GM21381 (cell line): Measurements from ENCODE around the gene MAML2.
A peak's percentile ranks its signal among the peaks of the same experiment; 100 is the strongest.

Source experiments
- ATAC-seq: cut with Tn5 transposase; IDR thresholded peaks from one replicate; pipeline ENCODE4 v1.9.1; 2021; ENCODE audit warnings: mild to moderate bottlenecking, moderate library complexity; ENCODE audit not compliant: unreplicated experiment

MAML2 gene

DNA sequence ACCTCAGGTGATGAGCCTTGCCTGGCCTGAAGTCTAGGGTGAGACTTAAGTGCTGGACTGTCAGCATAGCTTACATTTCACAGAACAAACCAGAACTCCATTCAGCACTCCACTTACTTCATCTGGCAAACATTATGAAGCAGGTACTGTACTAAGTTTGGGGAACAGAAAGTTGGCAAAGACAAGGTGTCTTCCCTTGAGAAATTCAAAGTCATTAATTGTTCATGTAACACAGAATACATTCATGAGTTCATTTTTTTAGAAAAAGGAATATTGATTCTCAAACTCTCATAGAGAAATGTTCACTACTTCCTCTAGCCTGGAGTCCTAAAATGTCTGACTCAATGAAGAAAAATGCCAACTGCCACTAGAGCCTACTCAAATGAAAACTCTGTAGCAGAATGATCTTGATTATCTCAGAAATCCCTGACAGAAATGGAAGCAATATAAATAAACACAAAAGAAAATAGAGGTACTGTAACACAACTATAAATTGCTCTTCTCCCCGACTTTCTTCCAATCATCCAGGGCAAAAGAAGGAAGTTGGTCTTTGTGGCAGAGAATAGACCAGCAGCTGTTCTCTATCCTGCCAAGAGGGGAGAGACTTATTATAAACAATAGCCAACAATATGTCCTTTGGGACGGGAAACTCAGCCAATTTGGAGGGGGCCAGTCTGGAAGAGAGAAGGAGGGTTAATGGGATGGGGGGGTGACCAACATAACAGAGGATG, 289.9 kb downstream of the MAML2 start:
- peak; percentile 27 for ATAC-seq

DNA sequence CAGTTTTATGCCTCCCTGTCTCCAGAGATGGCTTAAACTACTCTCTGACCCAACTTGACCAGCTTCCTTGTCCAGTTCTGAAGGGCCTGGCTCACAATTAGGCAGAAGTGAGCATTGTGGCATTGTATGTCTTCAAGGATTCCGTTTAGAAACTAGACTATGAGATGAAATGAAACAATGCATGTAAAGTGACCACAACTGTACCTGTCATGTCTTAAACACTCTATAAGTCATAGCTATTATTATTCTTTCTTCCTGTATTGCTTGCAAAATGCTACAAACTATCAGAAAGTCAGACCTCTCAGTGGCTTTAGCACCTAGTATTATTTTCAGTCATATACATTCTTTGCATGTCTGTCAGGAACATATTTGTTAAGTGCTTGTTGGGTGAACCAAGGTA, 291.2 kb downstream of the MAML2 start:
- peak; percentile 91 for ATAC-seq

DNA sequence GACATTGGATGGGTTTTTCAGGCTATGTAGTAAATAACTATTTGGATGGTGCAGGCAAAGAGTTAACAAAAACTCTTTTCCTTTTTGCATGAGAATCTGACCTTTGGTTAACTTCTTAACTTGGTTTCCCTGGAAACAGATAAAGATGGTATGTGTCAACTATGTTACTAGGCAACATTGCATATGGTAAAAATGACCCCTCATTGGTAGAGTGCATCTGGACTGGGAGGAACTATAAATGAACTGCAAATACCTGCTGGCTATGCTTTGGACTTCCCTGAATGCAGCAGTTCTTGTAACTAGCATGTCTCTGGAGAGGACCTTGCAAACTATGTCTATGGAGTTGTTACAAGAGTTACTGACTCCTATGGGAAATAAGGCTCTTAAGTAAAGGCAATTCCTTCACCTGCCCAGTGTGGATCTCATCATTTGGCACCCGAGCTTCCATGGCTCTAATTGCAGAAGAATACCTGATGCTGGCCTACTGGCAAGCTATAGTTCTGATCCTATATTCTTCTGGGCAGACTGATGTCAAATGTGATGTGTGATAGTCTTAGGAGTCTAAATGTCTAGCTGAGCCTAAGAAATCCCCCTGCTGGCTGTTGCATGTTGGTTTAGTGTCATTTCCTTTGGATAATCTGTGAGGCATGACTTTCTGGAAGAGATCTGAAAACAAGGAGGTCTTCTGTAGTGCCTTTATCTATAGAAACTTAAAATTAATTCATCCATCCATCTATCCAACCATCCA, 292.4 kb downstream of the MAML2 start:
- ATAC-seq: no peak

DNA sequence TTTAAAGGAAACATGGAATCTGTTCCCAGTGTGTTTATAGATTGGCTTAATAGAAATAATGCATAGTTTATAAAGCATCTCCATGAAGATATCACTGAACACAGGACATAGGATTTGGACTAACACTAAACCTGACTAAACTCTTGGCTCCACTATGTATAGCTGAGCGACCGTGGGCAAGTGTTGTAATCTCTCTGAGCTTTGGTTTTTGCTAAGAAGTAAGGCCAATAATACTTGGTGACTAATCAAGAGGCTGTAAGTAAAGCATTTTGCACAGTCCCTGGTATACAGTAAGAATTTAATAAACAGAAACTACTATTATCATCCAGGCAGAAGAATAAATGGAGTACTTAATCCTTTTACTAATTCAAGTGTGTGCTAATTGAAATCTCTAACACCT, 293.6 kb downstream of the MAML2 start:
- ATAC-seq: no peak

DNA sequence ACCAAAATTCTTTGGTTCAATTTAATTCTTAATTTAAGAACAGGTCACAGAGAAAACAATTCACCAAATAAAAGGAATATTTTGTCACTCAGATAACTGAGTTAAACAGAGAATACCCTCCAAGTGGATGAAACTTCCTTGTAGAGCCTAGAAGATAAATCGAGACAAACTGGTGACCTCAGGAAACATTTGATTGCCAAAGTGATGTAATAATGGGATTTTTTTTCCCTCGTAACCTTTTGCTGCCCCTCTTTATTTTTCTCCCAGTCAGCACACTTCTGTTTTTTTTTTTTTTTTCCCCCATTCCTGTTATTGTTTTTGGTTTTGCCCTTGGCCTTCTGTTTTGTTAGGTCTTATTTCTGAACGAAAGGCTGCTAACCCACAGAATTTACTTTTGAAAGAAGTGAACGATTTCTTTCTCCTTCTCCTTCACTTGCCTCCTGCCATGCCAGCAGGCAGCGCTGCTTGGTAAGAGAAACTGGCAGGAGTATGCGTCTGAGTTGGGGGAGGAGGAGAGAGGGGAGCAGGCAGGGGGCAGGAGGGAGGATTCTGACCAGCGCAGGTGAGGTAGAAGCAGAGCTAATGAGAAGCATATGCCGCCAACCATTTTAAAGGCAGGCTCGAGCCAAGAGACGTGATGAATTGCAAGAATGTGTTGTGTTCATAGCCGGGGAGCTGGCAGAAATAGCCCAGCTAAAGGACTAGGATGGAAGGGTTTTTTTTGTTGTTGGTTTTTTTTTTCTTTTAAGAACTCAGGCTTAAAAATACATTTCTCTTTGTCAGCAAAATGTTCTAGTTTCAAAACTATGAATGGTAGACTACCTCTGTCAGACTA, 297.2 kb downstream of the MAML2 start:
- ATAC-seq: no peak

DNA sequence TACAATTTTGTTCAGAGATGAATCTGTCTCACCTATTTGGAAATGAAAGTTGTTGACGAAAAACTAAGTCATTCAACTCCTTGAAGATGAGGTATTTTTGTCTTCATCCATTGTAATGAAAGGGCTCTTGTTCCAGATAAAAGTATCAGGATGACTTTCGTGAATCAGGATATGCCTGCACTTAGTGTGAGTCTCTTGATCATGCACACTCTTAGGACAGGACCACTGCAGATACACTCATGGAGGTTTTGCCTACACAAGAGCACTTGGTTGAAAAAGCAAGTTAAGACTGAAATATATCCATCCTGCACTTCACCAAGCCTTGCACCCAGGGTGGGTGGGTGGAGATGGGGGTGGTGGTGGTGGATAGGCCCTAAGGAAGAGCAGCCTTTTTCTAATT, 298.2 kb downstream of the MAML2 start:
- ATAC-seq: no peak

DNA sequence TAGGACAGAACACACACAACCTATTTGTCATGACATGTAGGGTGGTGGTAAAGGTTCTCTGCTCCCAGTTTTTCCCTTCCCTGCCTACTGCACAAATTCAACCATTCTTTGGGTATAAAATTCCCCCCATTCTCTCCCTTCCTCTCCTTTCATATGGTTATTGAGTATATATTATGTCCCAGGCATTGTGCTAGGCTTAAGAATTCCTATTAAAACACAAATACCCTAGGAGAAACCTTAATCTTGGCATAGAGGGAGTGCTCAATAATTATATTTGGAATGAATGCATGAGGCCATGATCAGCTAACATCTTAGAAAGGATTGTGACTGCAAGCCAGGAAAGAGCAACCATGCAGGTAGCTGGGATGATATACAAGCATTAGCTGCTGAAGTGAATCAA, 298.7 kb downstream of the MAML2 start:
- ATAC-seq: no peak

DNA sequence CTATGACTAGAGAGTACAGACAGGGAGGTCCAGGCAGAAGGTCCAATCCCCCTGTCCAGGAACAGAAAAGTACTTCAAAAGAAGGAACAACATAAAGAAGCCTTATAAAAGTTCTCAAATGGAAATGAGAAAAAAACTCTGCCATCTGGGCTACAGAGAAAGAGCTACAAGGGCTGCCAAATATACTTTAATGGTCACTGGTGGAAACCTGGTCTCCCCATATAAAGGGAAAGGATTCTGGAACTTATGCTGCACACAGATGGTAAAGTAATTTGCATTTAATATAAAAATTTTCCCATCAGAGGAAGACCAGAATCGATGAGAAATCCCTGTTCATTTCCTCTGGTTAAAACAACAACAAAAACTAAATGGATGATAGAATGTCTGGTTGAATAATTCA, 299.7 kb downstream of the MAML2 start:
- ATAC-seq: no peak

DNA sequence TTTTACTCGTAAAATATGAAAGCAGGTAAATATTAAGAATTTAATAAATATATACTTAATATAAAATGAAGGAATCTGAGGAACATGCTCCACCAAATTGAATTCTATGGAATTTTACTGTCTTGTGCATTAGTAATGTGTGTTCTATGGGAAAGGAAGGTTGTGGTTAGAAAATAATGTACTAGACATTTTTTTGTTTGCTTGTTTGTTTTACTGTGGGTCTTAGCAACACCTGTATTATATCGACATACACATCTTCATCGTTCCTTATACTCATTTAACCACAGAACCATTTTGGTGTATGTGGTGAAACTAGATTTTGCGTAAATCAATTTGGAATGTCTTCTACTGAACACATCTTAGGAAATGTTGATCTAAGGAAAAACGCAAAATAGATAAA, 304.9 kb downstream of the MAML2 start:
- ATAC-seq: no peak

DNA sequence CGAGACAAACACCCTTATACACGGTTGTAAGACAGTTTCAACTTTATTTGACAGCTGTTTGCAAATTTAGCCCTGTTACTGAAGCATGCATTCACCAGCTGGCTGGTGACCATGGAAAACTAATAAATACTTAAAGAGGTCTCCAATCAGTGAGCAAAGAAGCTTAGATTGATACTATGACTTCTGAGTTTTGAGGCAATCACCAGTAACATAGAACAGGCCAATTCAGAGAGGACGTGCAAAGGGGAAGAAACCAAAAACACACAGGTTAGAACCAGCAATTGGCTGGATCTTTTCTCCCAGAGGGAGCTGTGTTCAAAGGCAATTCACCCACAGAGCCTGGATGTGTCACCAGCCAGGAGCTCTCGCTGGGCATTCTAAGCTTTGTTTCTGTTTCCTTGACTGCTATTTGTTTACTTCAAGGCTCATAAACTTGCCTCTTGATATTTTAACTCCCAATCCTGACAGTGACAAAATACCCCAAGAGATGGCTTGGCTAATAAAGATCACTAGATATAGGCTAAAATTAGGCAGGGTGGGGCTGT, 305.5 kb downstream of the MAML2 start:
- ATAC-seq: no peak

DNA sequence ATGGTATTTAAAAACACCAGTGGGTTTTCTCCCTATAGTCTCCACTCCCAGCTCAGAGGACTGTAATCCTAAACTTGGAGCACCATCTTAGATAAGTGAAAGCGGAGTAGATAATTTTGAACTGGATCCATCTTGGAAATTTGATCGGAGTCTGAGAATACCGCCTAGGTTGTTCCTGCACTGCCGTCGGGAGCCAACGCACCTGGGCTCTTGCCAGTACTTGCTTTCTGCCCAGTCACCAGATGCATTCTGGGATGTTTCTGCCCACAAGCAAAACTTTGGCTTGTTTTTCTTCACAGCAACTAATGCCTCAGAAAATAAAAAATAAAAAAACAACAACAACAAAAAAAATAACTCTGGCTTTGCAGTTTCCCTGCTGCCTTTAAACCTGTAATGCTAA, 306.1 kb downstream of the MAML2 start:
- no peak for ATAC-seq

DNA sequence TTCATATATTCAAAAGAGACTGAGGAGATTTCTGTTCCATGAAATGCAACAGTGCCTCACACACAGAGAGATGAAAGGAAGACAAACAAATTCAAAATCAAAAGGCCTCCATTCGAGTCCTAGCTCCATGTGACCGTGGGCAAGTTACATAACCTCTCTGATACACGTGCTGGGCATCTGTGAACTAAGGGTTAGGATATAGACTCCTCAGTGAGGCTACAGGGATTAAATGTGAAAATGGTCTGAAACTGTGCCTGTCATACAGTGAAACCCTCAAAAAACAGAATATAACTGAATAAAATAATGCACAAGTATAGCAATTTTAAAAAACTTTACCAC, 307.3 kb downstream of the MAML2 start:
- no peak for ATAC-seq

DNA sequence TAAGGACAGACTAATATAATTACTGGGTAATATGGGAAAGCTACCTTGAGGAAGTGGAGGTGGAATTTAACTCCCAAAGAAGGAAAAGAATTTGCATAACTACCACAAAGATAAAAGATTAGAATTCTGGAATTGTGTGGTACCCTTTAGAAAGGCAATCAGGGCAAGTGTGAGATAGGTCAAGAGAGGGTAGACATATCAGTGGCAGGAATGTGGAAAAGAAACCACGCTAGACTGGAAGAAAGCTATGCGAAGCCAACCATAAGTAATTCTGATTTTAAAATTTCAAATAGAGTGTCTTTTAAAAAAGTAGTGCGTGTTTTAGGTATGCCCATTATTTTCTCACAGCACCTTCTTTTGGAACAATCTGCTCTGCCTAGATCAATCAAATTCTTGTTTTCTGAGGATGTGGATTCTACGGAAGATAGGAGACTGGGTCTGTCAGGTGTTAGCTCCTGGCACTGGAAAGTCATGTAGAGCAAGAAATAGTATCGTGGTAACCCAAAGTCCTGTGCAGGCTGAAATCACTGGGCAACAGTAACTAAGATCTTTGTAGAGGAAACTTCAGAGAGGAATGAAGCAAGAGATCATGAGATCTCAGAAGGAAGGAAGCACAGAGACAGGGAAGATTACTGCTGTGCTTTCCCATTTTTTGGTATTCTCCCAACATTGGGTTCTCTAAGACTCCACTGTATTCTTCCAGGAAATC, 307.8 kb downstream of the MAML2 start:
- ATAC-seq: no peak

DNA sequence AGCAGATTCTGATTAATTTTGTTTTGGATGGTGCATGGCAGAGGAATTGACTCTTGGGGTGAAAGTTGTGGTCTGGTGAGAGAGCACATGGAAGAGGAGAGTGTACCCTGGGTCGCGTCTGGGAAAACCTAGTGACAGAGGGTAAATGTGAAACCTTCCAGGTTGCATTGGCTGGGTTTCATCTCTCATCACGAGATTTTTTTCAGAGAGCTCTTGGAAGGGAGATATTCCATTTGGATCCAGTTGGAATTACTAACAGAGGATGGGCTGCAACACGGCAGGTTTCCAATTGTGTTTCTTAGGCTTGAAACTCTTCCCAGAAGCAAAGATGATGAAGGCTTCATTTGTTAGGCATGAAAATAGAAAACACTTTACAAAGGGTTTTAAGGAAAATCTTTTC, 309.4 kb downstream of the MAML2 start:
- ATAC-seq: no peak

DNA sequence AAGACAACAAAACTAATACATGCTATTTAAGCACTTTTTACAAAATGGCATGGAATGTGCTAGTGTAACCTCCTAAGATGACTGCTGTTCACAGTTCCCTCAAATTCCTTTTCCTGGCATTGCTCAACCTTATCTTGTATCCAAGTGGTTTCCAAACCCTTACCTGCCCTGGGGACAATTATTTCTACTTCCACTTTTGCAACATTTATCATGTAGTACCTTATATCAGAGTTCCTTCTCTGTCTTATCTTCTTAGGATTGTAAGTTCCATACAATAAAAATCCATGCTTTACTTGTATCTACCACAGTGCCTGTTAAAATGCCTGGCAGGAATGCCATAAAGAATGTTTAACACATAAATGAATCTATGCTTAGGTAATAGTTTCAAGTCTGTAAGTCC, 309.9 kb downstream of the MAML2 start:
- ATAC-seq: no peak

DNA sequence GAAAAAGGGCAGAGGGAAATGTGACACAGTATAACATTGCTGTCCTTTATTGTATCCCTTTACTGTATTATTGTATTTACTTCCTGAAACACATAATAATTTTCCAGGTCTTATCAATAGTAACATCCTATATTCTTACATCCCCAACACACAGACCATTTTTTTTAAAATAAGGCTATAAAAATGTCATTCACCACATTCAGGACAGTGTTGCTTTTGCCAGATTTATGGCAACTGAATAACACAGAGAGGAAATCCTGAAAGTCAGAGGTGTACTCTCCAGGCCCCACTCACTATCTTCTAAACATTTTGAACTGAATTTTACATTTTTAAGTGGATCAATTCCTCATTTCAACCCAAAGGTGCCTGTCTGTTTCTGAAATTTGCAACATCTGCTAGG, 314.2 kb downstream of the MAML2 start:
- no peak for ATAC-seq

DNA sequence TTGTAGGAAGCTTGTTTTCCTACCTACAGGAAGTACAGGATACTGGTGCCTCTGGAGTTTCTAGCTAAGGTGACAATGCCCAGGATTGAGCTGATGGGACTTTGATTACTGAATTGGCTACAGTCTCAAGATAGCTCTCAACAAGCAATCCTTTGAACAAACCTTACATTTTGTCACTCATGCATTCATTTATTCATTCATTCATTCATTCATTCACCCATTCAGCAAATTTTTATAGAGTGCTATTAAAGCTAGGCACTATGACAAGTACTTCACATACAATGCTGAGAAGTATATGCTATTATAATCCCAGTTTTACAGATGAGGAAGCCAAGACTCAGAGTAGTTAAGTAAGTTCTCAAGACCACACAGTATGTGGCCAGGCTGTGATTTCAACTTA, 316.0 kb downstream of the MAML2 start:
- ATAC-seq: no peak

DNA sequence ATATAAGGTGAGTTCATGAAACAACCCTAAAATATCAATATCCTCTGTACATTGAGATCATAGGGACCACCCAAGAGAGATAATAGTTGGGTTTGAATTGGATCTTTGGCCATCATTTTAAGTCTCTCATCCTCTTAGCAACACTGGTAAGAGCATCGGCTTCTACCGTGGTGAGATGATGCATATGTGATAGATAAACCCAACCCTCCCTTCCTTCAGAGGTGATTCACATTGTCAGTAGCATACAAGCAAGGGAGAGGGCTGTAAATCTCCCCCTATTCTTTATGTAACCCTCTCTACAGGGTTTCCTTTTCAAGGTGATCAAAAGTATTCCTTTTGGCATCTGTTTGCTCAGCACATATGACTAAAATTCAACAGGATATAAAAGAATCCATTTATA, 316.7 kb downstream of the MAML2 start:
- ATAC-seq: no peak

DNA sequence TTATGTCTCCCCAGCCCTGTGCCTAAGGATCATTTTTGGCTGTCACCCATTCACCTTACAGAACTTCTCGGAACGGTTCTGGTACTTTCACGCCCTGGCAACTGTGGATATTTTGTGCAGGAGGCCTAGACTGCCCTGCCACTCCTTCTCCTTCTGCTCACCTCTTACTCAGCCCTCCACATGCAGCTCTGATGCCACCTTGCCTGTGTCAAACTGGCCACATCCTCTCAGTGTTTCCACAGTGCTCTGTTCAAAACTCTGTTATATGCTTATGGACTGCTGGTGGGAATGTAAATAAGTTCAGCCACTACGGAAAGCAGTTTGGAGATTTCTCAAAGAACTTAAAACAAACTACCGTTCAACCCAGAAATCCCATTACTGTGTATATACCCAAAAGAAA, 318.3 kb downstream of the MAML2 start:
- no peak for ATAC-seq

DNA sequence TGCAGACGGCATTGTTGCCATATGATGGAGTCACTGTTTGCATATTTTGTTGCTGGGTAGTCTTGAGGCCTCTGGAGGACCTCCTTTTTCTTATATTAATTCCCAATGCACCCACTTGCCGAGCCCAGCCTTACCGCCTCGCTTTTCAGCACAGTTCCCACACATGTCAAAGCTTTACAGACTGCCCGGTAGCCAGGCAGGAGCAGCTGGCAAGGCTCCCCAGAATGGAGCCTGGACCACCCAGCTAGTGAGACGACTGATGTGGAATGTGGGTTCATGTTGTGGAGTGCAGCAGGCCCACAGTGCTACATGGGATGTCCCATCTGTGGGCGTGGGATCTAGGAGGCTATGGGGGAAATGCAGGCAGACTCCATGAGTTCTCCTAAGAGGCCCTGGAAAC, 319.7 kb downstream of the MAML2 start:
- no peak for ATAC-seq
